Measurements from ENCODE around the gene OLFM2.

The OLFM2 gene

DNA sequence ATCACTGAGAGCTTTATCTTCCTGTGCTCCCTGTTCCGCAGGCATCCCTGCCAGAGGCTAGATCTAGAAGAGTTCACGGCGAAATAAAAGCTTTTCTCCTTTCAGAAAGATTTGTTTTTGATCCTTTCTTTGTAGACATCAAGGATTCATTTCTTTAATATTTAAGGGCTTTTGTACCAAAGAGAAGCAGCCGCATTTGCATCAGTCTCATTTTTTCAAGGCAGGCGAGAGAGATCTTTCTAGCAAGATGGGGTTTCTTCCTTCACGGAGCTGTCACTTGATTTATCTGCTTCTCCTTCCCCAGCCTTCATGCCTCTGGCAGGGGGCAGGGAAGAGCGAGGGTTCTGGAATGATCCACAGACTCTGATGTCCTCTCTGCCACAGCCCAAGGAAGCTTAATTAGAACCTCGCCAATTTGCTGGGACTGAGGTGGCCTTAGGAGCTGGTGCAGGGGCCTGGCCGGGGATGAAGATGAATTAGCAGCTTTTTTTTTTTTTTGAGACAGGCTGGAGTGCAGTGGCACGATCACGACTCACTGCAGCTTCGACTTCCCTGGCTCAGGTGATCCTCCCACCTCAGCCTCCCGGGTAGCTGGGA lies 61.2 kb downstream of the OLFM2 start:
- no peaks in the 10 kb centered on the region for H3K36me3 Mint-ChIP-seq (ENCODE audit: low read depth)
- H3K4me1 Mint-ChIP-seq (ENCODE audit: low read depth), result peaks cover 6% of the 10 kb centered on the region
- H3K9me3 Mint-ChIP-seq, result no peaks in the 10 kb centered on the region
- H3K4me3 Mint-ChIP-seq, result no peak overlapping the region
- peaks cover 8% of the 10 kb centered on the region for H3K27me3 Mint-ChIP-seq
- intact Hi-C loops (cut with micrococcal nuclease), result no loop called here
- no peak overlapping the region for H3K27ac Mint-ChIP-seq

DNA sequence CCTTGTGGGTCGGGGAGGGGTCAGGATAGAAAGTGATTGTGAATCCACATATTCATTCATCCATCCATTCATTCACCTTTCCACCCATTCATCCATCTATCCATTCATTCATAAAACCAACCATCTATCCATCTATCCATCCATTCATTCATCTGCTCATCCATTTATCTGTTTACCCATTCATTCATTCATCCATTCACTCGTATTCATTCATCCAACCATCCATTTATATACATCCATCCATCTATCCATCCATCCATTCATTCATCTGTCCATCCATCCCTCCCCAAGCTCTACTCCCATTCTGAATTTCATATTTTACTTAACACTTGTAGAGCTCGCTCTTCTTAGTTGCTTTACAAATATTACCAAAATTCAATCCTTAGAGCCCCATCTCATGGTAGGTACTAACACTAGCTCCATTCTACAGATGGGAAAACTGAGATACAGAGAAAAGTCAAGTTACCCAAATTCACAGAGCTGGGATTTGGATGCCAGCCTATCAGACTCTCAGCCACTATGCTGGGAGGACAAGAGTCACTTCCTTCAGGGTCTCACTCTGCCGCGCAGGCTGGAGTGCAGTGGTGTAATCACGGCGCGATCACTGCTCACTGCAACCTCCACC lies 63.6 kb downstream of the OLFM2 start:
- intact Hi-C loops (cut with micrococcal nuclease), result no loop called here
- H3K36me3 Mint-ChIP-seq (ENCODE audit: low read depth), result no peaks in the 10 kb centered on the region
- no peaks in the 10 kb centered on the region for H3K9me3 Mint-ChIP-seq
- peaks cover 2% of the 10 kb centered on the region for H3K27me3 Mint-ChIP-seq
- H3K4me3 Mint-ChIP-seq, result no peak overlapping the region
- no peaks in the 10 kb centered on the region for H3K4me1 Mint-ChIP-seq (ENCODE audit: low read depth)
- no peak overlapping the region for H3K27ac Mint-ChIP-seq

DNA sequence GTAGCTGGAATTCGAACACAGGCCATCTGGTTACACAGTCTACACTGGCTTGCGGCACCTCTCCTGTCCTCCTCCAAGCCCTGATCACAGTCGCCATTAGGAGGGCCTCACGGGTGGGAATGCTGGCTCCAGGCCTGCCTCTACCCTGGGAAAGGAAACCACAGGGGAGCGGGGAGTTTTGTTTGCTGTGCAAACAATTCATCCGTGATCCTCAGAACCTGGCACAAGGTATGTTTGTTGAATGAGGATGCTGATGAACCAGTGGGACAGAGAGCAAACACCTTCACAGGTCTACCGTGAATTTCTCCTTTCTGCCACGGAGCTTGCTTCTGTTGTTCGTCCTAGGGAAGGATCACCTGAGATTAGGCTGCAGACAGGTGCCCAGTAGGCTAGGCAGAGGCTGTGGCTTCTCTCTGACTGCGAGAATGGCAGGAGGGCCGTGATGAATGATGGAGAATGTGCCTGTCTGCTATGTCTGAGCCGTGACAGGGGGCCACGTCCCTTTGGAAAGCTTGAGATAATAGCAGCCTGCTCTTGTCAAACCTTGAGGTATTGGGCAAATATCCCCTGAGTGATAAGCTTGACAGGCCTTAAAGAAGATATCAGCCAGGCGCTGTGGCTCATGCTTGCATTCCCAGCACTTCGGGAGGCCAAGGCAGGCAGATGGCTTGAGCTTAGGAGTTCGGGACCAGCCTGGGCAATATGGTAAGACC lies 64.5 kb downstream of the OLFM2 start:
- H3K36me3 Mint-ChIP-seq (ENCODE audit: low read depth), result no peaks in the 10 kb centered on the region
- no peaks in the 10 kb centered on the region for H3K4me1 Mint-ChIP-seq (ENCODE audit: low read depth)
- H3K9me3 Mint-ChIP-seq, result no peaks in the 10 kb centered on the region
- peaks cover 2% of the 10 kb centered on the region for H3K27me3 Mint-ChIP-seq
- no peak overlapping the region for H3K27ac Mint-ChIP-seq
- intact Hi-C loops (cut with micrococcal nuclease), result no loop called here
- no peak overlapping the region for H3K4me3 Mint-ChIP-seq

DNA sequence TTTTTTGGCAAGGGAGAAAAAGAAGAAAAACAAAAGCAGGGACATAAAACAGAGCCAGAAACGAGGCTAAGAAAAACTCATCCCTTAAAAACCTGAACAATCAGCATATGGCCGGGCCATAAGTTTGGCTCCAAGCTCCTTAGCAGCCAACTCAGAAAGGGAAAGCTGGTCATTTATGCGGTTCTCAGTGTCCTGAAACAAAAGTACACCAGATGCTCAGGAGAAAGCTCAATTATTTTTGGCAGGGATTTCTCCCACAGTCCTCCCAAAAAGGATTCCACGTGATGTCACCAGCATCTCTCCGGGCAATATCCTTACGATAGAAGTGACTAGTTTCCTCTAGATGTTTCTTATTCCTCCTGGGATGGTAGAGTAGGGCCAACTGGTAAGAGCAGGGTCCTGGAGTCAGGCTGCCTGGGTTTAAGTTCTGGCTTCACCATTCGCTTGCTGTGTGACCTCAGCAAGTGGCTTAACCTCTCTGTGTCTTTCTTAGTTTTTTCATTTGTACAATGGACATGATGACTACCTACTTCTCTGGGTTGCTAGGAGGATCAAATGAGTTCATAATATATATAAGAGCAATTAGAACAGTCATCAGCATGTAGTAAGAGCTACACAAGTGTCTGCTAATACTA lies 67.2 kb downstream of the OLFM2 start:
- no peak overlapping the region for H3K27ac Mint-ChIP-seq
- no peak overlapping the region for H3K4me3 Mint-ChIP-seq
- no peaks in the 10 kb centered on the region for H3K36me3 Mint-ChIP-seq (ENCODE audit: low read depth)
- intact Hi-C loops (cut with micrococcal nuclease), result no loop called here
- H3K9me3 Mint-ChIP-seq, result no peaks in the 10 kb centered on the region
- peaks cover 3% of the 10 kb centered on the region for H3K27me3 Mint-ChIP-seq
- no peaks in the 10 kb centered on the region for H3K4me1 Mint-ChIP-seq (ENCODE audit: low read depth)

DNA sequence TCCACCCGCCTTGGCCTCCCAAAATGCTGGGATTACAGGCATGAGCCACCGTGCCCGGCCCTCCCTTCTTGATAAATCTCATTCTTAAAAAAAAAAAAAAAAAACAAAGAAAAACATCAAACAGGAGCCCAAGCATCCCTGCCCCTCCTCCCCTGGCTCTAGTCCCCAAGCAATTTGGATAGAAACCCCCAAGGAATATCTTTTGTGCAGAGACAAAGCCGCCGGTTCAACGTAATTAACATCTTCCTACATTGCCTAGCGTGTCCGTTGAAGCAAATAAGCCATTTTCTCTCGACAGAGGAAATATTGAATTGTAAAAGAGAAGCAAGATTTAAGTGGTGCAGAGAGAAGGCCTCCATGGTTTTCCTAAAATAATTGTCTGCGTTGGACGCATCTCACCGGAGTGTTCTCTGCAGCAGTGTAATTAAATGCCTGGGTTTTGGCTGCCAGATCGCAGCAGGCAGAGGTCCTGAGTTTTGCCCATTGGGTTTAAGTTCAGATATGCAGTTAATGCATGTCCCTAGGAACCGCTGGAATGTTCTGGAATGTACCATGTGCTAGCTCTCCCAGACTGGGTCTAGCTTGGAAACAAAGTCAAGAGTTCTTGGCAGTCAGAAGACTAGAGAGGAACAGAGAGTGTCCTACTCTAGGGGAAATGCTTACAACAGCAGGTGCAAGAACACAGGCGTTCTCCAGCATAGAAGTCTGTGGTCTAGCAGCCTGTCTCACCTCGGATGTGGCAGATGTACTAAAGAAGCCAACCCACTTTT lies 70.4 kb downstream of the OLFM2 start:
- no peaks in the 10 kb centered on the region for H3K9me3 Mint-ChIP-seq
- no peaks in the 10 kb centered on the region for H3K36me3 Mint-ChIP-seq (ENCODE audit: low read depth)
- no peak overlapping the region for H3K27ac Mint-ChIP-seq
- H3K4me1 Mint-ChIP-seq (ENCODE audit: low read depth), result no peaks in the 10 kb centered on the region
- no peak overlapping the region for H3K4me3 Mint-ChIP-seq
- peaks cover 5% of the 10 kb centered on the region for H3K27me3 Mint-ChIP-seq
- intact Hi-C loops (cut with micrococcal nuclease), result no loop called here

DNA sequence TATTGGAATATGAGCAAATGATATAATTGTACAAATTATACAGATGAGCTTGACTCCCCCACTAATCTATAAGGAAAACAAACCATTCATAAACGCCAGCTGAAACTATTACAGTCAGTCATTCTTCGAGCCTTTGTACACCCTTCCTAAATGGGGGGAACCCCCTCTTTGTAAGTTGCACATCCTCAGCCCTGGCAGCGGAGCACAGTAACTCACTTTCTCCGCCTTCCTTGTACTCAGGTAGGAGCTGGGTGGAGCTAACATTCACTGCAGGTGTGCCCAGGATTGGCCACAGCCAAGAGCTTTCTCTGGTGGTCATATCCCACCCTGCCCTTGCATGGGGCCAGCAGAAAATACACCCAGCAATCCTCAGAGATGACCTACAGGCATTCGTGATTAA lies 72.6 kb downstream of the OLFM2 start:
- H3K4me1 Mint-ChIP-seq (ENCODE audit: low read depth), result no peaks in the 10 kb centered on the region
- H3K9me3 Mint-ChIP-seq, result no peaks in the 10 kb centered on the region
- no peaks in the 10 kb centered on the region for H3K36me3 Mint-ChIP-seq (ENCODE audit: low read depth)
- no peak overlapping the region for H3K27ac Mint-ChIP-seq
- H3K27me3 Mint-ChIP-seq, result peaks cover 7% of the 10 kb centered on the region
- intact Hi-C loops (cut with micrococcal nuclease), result no loop called here
- H3K4me3 Mint-ChIP-seq, result no peak overlapping the region

DNA sequence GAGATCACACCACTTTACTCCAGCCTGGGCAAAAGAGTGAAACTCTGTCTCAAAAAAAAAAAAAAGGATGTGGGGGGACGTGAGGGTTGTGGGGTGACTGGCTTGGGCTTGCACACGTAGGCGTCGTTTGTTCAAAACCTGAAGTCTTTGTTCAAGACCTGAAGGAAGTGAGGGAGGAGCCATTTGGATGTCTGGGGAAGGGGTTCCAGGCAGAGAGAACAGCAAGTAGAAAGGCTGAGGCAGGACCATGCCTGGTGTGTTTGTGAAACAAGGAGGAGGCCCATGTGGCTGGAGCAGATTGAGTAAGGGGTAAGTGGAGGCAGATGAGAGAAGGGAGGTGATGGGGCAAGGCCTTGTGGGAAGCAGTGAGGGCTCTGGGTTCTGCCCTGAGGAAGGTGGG lies 73.4 kb downstream of the OLFM2 start:
- Mint-ChIP-seq H3K27me3 (peaks cover 7% of the 10 kb centered on the region), H3K36me3 (ENCODE audit: low read depth) (no peaks in the 10 kb centered on the region), H3K4me1 (ENCODE audit: low read depth) (peaks cover 6% of the 10 kb centered on the region), H3K27ac (no peak overlapping the region), H3K4me3 (no peak overlapping the region), H3K9me3 (no peaks in the 10 kb centered on the region)
- intact Hi-C loops (cut with micrococcal nuclease), result no loop called here

DNA sequence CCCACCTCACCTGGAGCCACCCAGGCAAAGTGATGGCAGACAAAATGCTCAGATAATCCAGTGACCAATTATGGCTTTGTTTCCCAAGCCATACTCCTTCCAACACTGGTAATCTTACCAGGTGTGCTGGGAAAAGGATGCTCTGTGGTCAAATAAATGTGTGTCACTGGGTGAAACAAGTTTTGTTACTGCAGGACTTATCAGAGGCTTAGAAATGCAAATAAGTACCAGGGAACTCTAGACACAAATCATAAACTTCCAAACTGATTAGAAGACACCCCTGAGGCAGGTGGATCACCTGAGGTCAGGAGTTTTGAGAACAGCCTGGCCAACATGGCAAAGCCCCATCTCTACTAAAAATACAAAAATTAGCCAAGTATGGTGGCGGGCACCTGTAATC lies 74.8 kb downstream of the OLFM2 start:
- Mint-ChIP-seq H3K4me3 (no peak overlapping the region), H3K27me3 (peaks cover 5% of the 10 kb centered on the region), H3K9me3 (no peaks in the 10 kb centered on the region), H3K27ac (no peak overlapping the region), H3K36me3 (ENCODE audit: low read depth) (no peaks in the 10 kb centered on the region), H3K4me1 (ENCODE audit: low read depth) (peaks cover 12% of the 10 kb centered on the region)
- intact Hi-C loops (cut with micrococcal nuclease), result no loop called here

DNA sequence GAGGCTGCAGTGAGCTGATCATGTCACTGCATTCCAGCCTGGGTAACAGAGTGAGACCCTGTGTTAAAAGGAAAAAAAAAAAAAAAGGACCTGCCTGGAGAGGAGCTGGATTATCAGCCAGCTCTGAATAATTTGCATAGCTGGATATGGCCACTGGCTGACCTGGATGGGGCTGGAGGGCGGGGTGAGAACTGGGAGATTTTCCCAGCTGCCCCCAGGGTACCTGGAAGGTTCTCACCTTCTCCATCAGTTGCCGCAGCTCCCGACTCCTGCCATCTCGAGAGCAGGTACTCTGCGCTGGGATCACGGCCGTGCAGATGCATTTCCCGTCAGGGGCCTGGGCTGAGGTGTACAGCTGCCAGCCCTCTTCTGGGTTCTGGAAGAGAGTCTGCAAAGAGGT lies 75.9 kb downstream of the OLFM2 start:
- intact Hi-C loops (cut with micrococcal nuclease), result no loop called here
- H3K27ac Mint-ChIP-seq, result no peak overlapping the region
- no peaks in the 10 kb centered on the region for H3K9me3 Mint-ChIP-seq
- H3K4me3 Mint-ChIP-seq, result no peak overlapping the region
- H3K36me3 Mint-ChIP-seq (ENCODE audit: low read depth), result no peaks in the 10 kb centered on the region
- H3K4me1 Mint-ChIP-seq (ENCODE audit: low read depth), result peaks cover 12% of the 10 kb centered on the region
- peaks cover 5% of the 10 kb centered on the region for H3K27me3 Mint-ChIP-seq

DNA sequence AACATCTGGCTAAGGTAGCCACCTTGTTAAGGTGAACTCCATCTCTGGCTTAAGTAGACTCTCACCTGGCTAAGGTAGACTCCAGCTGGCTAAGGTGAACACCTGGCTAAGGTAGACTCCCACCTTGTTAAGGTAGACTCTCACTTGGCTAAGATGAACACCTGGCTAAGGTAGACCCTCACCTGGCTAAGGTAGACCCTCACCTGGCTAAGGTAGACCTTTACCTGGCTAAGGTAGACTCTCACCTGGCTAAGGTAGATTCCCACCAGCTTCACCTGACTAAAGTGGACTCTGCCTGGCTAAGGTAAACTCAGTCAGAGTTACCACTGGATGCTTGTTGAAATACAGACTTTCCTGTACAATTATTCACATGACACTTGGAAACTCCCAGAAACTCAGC lies 77.5 kb downstream of the OLFM2 start:
- intact Hi-C loops (cut with micrococcal nuclease), result no loop called here

DNA sequence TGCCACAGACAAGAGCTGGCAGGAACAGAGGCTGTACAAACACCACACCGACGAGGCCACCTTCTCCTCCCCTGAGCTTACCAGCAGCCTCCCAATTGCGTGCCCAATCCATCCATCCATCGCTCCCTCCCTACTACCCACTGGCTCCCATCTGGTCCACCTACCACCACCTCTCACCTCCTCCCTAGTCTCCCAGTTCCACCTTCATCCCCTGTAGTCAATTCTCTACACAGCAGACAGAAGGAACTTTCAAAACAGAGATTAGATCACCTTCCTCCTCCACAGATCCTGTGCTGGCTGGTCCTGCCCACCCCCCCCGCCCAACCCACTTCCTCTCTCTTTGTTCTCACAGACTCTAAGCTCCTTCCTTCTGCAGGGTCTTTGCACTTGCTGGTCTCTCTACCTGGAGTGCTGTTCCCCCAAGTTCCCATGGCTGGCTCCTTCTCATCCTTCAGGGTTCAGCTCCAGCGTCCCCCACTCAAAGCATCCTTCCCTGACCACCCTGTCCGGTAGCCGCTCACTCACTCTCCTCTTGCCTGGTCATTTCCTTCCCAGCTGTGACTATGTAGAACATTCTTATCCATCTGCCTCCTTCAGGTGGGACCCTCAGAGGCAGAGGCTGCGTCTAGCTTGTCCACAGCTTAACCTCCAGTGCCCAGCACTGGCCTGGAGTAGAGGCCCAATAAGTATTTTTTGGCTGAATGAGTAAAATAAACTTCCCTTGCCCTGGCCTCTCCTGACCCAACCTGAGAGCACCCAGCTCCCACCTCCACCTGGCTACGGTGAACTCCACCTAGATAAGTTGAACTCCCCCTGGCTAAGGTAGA lies 78.2 kb downstream of the OLFM2 start:
- Mint-ChIP-seq H3K9me3 (no peaks in the 10 kb centered on the region), H3K36me3 (ENCODE audit: low read depth) (peaks cover 11% of the 10 kb centered on the region), H3K27me3 (peaks cover 4% of the 10 kb centered on the region), H3K27ac (no peak overlapping the region), H3K4me3 (no peak overlapping the region), H3K4me1 (ENCODE audit: low read depth) (peaks cover 12% of the 10 kb centered on the region)
- intact Hi-C loops (cut with micrococcal nuclease), result no loop called here

More for the DNA sequence above, 77.5 kb downstream of the OLFM2 start:
- H3K36me3 Mint-ChIP-seq (ENCODE audit: low read depth), result peaks cover 8% of the 10 kb centered on the region
- peaks cover 12% of the 10 kb centered on the region for H3K4me1 Mint-ChIP-seq (ENCODE audit: low read depth)
- H3K27me3 Mint-ChIP-seq, result peaks cover 5% of the 10 kb centered on the region
- no peaks in the 10 kb centered on the region for H3K9me3 Mint-ChIP-seq
- no peak overlapping the region for H3K4me3 Mint-ChIP-seq
- H3K27ac Mint-ChIP-seq, result no peak overlapping the region

DNA sequence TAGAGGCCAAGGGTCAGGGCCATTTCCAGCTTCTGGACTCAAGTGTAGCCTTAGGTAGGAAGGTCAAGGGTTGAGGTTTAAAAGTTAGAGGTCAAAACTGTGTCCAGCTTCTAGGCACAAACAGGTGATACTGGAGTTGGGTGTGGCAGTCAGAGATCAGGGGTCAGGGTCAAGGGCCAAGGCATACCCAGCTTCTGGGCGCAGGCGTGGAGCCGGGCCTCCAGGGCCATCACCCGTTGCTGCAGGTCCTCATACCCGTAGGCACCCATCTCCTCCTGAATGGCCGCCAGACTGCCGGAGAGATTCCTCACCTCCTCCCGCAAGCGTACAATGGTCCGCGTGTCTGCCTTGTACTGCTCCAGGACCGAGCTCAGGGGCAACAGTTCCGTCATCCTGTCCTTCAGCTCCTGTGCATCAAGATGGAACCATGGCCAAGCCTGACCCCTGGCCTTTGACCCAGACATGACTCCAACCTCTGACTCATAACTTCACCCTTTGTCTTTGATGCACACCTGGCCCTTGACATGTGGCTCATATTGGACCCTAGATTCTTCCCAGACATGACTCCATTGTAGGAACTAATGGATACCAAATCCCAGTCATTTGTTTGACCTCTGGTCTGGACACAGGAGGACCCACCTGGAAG lies 79.1 kb downstream of the OLFM2 start:
- Mint-ChIP-seq H3K4me3 (no peak overlapping the region), H3K27me3 (peaks cover 2% of the 10 kb centered on the region), H3K36me3 (ENCODE audit: low read depth) (peaks cover 19% of the 10 kb centered on the region), H3K27ac (no peak overlapping the region), H3K4me1 (ENCODE audit: low read depth) (peaks cover 12% of the 10 kb centered on the region), H3K9me3 (no peaks in the 10 kb centered on the region)
- intact Hi-C loops (cut with micrococcal nuclease), result no loop called here

DNA sequence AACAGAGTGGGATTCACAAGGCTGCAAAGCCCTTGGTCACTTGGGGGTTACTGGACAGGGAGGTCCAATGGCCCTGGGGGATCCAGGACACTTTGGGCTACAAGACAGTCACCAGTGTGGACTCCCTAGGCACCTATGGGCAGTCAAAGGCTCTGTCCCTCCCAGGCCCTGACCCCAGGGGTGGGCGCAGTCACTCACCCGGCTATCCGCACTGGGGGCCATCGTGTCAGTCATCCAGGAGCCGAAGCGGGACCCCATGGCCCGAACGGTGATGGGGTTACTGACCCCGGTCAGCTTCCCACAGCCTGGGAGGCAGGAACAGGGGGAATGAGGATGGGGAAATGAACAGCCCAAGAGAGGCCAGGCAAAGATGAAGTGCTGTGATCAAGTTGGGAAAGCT lies 79.7 kb downstream of the OLFM2 start:
- peaks cover 2% of the 10 kb centered on the region for H3K27me3 Mint-ChIP-seq
- peaks cover 12% of the 10 kb centered on the region for H3K4me1 Mint-ChIP-seq (ENCODE audit: low read depth)

More for the DNA sequence above, 79.7 kb downstream of the OLFM2 start:
- Mint-ChIP-seq H3K9me3 (no peaks in the 10 kb centered on the region), H3K27ac (no peak overlapping the region), H3K36me3 (ENCODE audit: low read depth) (peaks cover 23% of the 10 kb centered on the region), H3K4me3 (no peak overlapping the region)
- intact Hi-C loops (cut with micrococcal nuclease), result no loop called here

Data from dendritic cell treated with granulocyte-macrophage colony-stimulating factor and Interleukin-4, amounts not matched to agents 40 ng/mL and 50 ng/mL, for 4 days (primary cell).